T1000 (cell line): Measurements from ENCODE around the gene NUBP1.

Experiments used
- DNase-seq: peaks from one replicate; lab custom pipeline; 2025; ENCODE audit warnings: mixed read lengths; lab: John Stamatoyannopoulos, UW

NUBP1 gene

DNA sequence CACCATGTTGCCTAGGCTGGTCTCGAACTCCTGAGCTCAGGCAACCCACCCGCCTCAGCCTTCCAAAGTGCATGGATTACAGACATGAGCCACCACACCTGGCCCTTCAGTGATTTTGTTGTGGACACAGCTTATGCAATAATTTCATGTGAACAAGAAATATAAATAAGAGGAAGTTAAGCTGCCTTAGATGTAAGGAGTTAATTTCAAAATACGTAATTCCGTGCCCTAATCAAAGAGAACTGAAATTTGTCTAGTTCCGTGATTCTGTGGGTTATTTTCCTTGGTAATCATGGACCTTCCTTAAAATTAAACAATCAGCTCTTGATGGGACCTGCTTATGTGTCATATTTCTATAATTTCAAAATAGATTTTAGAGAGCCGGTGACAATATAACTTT is 63.1 kb downstream of the NUBP1 start:
- DNase-seq: no peak

- DNase-seq: no peak
Observed at GRCh38 chr16:10808218-10808617, 64.6 kb downstream of the NUBP1 start.

GRCh38 chr16:10808850-10809249 is 65.2 kb downstream of the NUBP1 start:
- no peak for DNase-seq

GRCh38 chr16:10809706-10810105 is 66.1 kb downstream of the NUBP1 start:
- DNase-seq: no peak

DNA sequence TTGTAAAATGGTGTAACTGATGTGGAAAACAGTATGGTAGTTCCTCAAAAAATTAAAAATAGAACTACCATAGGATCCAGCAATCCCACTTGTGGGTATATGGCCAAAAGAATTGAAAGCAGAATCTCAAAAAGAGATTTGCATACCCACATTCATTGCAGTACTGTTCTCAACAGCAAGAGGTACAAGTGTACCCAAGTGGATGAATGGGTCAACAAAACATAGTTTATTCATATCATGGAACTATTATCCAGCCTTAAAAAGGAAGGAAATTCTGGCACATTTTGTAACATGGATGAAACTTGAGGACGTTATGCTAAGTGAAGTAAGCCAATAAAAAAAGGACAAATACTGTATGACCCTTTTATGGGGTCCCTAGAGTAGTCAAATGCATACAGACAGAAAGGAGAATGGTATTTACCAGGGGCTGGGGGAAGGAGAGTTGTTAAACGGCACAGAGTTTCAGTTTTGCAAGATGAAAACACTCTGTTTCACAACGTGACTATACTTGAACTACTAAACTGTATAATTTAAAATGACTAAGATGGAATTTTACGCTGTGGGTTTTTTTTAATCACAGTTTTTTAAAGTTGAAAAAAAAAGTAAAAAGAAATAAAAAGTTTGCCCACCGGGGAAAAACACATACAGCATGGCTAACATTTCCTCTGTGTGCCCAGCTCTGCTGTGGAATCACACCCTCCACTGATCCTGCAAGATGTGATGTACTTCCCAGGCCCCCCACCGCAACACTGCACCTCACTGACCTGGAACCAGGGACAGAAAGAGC is 68.9 kb downstream of the NUBP1 start:
- no peak for DNase-seq

DNA sequence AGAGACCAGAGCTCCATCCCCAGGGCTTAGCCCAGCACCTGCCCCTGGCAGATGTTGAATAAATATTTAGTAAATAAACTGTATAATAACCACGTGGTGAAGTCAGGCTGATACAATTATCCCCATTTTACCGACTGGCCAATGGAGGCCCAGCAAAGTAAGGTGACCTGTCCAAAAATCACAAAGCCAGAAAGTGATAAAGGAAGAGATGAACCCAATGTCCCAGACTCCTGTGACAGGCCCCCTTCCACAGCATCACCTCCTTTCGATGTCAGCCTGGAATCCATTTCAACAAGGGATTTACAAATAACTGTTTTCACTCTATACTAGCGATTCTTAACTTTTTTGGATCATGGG is 69.4 kb downstream of the NUBP1 start:
- DNase-seq: no peak

DNA sequence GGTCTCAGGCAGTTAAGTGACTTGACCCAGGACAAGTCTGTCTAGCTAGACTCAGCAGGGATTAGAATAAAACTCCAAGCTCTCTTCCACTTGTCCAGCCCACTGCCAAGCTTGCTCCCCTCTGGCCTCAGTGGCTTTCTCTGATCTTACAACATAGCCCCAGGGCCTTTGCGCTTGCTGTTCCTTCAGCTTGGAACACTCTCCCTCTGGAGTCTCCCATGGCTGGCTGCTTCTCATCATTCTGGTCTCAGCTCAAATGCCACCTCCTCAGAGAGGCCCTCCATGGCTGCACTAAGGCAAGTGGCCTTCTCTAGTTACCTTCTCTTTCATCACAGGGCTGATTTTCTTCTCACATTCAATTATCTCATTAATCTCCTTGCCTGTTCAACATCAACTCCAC is 73.9 kb downstream of the NUBP1 start:
- no peak for DNase-seq

GRCh38 chr16:10817963-10818941 is 74.6 kb downstream of the NUBP1 start, which contains the start of gene TVP23A:
TVP23A (minus strand) TSS chr16:10818794; CDS start chr16:10818493, 301 bp downstream.
- DNase-seq: no peak
